ENCODE data around the gene MGAT5B.

MGAT5B gene

DNA sequence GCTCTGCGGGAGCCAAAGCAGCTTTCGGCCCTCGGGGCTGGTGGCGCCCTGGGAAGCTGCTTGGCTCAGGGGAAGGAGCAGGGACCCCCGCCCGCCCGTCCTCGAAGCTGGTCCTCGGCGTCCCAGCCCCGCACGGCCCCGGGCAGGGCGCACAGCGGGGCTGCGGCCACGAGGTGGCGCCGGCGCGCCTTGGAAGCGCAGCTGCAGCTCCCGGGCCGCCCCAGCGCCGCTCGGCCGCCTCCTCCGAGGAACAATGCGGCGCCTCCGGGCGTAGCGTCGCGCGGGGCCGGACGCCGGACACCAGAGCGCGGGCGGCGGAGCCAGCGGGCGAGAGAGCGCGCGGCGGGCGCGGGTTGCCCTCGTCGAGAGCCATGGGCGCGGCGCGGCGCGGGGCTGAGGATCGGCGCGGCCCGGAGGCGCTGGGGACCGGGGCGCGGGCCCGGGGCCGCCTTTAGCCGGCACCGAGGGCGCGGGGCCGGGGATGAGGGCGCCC is at the start of gene MGAT5B:
Gene MGAT5B, plus strand, starts transcription at position 229 of the 493 bp plus-strand sequence. CDS start 626 bp downstream, outside the sequence.
- H3K27me3 ChIP-seq (ENCODE audit: control insufficient read depth, insufficient read depth, low read length), result peaks cover 30% of the 10 kb centered on the region
- no peaks in the 10 kb centered on the region for H3K9me3 ChIP-seq (ENCODE audit: control insufficient read depth, insufficient read depth, low read length)
- peak within 1 kb of the TSS; percentile 15 for H3K27ac ChIP-seq (ENCODE audit: low read depth, low read length)
- no peak within 1 kb of the TSS for H3K9ac ChIP-seq (ENCODE audit: low read depth, low read length)
- H3K36me3 ChIP-seq (ENCODE audit: control insufficient read depth, insufficient read depth, low read length), result no peaks in the 10 kb centered on the region
- H3K4me3 ChIP-seq (ENCODE audit: low read depth, low read length), result peak within 1 kb of the TSS; percentile 66
- H3K4me1 ChIP-seq (ENCODE audit: control insufficient read depth, insufficient read depth, low read length), result peaks cover 7% of the 10 kb centered on the region

- Histone ChIP-seq H3K36me3 (ENCODE audit: control insufficient read depth, insufficient read depth, low read length) (no peaks in the 10 kb centered on the region), H3K9ac (ENCODE audit: low read depth, low read length) (no peak overlapping the region), H3K27me3 (ENCODE audit: control insufficient read depth, insufficient read depth, low read length) (no peaks in the 10 kb centered on the region), H3K9me3 (ENCODE audit: control insufficient read depth, insufficient read depth, low read length) (no peaks in the 10 kb centered on the region), H3K4me3 (ENCODE audit: low read depth, low read length) (no peak overlapping the region), H3K27ac (ENCODE audit: low read depth, low read length) (no peak overlapping the region), H3K4me1 (ENCODE audit: control insufficient read depth, insufficient read depth, low read length) (peaks cover 4% of the 10 kb centered on the region; the same call in 1 of the 2 replicates)
Measured at GRCh38 chr17:76820039-76820438, 48.2 kb upstream of the MGAT5B start.

DNA sequence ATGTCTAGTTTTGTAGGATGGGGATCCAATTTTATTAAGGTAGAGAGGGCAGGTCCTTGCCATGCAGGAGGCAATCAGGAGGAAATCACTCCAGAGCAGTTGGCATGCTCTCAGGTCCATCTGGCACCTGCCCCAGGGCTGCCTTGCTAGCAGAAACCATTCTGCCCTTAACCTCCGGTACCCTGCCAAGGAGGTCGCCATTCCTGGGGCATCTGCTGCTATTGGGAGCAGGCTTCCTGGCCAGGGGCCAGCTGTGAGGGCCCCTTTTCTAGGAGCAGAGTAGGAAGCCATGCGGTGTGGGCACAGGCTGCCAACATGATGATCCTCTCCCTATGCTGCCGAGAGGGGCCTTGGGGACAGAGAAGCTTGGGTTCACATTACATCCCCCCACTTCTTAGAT is 47.6 kb upstream of the MGAT5B start:
- Histone ChIP-seq H3K27me3 (ENCODE audit: control insufficient read depth, insufficient read depth, low read length) (no peaks in the 10 kb centered on the region), H3K4me3 (ENCODE audit: low read depth, low read length) (no peak overlapping the region), H3K36me3 (ENCODE audit: control insufficient read depth, insufficient read depth, low read length) (no peaks in the 10 kb centered on the region), H3K27ac (ENCODE audit: low read depth, low read length) (no peak overlapping the region), H3K4me1 (ENCODE audit: control insufficient read depth, insufficient read depth, low read length) (peaks cover 4% of the 10 kb centered on the region; the same call in 1 of the 2 replicates), H3K9ac (ENCODE audit: low read depth, low read length) (no peak overlapping the region), H3K9me3 (ENCODE audit: control insufficient read depth, insufficient read depth, low read length) (no peaks in the 10 kb centered on the region)

GRCh38 chr17:76822184-76822778 is 45.9 kb upstream of the MGAT5B start:
- H3K9me3 ChIP-seq (ENCODE audit: control insufficient read depth, insufficient read depth, low read length), result no peaks in the 10 kb centered on the region
- H3K4me3 ChIP-seq (ENCODE audit: low read depth, low read length), result no peak overlapping the region
- H3K27me3 ChIP-seq (ENCODE audit: control insufficient read depth, insufficient read depth, low read length), result no peaks in the 10 kb centered on the region
- H3K9ac ChIP-seq (ENCODE audit: low read depth, low read length), result no peak overlapping the region
- no peak overlapping the region for H3K27ac ChIP-seq (ENCODE audit: low read depth, low read length)
- no peaks in the 10 kb centered on the region for H3K36me3 ChIP-seq (ENCODE audit: control insufficient read depth, insufficient read depth, low read length)
- no peaks in the 10 kb centered on the region; the same call in 1 of the 2 replicates for H3K4me1 ChIP-seq (ENCODE audit: control insufficient read depth, insufficient read depth, low read length)

GRCh38 chr17:76824093-76824492 is 44.1 kb upstream of the MGAT5B start:
- Histone ChIP-seq H3K9me3 (ENCODE audit: control insufficient read depth, insufficient read depth, low read length) (no peaks in the 10 kb centered on the region), H3K4me1 (ENCODE audit: control insufficient read depth, insufficient read depth, low read length) (no peaks in the 10 kb centered on the region; the same call in 1 of the 2 replicates), H3K4me3 (ENCODE audit: low read depth, low read length) (no peak overlapping the region), H3K9ac (ENCODE audit: low read depth, low read length) (no peak overlapping the region), H3K27me3 (ENCODE audit: control insufficient read depth, insufficient read depth, low read length) (no peaks in the 10 kb centered on the region), H3K27ac (ENCODE audit: low read depth, low read length) (no peak overlapping the region), H3K36me3 (ENCODE audit: control insufficient read depth, insufficient read depth, low read length) (no peaks in the 10 kb centered on the region)

GRCh38 chr17:76826330-76827068 is 41.7 kb upstream of the MGAT5B start:
- H3K36me3 ChIP-seq (ENCODE audit: control insufficient read depth, insufficient read depth, low read length), result no peaks in the 10 kb centered on the region
- H3K4me1 ChIP-seq (ENCODE audit: control insufficient read depth, insufficient read depth, low read length), result no peaks in the 10 kb centered on the region
- H3K9ac ChIP-seq (ENCODE audit: low read depth, low read length), result no peak overlapping the region
- H3K27ac ChIP-seq (ENCODE audit: low read depth, low read length), result no peak overlapping the region
- no peak overlapping the region for H3K4me3 ChIP-seq (ENCODE audit: low read depth, low read length)
- H3K9me3 ChIP-seq (ENCODE audit: control insufficient read depth, insufficient read depth, low read length), result no peaks in the 10 kb centered on the region
- no peaks in the 10 kb centered on the region for H3K27me3 ChIP-seq (ENCODE audit: control insufficient read depth, insufficient read depth, low read length)

DNA sequence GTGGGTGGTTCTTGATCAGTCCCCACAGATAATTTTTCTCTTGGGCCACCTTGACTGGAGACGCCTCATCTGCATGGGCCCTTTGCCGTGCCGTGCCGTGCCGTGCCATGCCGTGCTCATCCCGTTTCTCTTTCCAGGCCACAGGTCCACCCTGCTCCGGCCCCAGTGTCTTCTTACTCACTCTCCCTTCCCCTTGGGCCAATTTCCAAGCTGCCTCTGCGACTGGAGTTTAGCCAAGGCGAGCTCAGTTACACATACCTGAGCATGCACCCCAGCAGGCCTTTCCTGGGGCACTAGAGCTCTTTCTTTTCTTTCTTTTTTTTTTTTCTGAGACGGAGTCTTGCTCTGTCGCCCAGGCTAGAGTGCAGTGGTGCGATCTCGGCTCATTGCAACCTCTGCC is 40.5 kb upstream of the MGAT5B start:
- Histone ChIP-seq H3K9ac (ENCODE audit: low read depth, low read length) (no peak overlapping the region), H3K9me3 (ENCODE audit: control insufficient read depth, insufficient read depth, low read length) (no peaks in the 10 kb centered on the region), H3K27ac (ENCODE audit: low read depth, low read length) (no peak overlapping the region), H3K4me1 (ENCODE audit: control insufficient read depth, insufficient read depth, low read length) (no peaks in the 10 kb centered on the region), H3K36me3 (ENCODE audit: control insufficient read depth, insufficient read depth, low read length) (no peaks in the 10 kb centered on the region), H3K4me3 (ENCODE audit: low read depth, low read length) (no peak overlapping the region), H3K27me3 (ENCODE audit: control insufficient read depth, insufficient read depth, low read length) (no peaks in the 10 kb centered on the region)

GRCh38 chr17:76830987-76831715 is 37.1 kb upstream of the MGAT5B start:
- no peak overlapping the region for H3K9ac ChIP-seq (ENCODE audit: low read depth, low read length)
- no peaks in the 10 kb centered on the region for H3K4me1 ChIP-seq (ENCODE audit: control insufficient read depth, insufficient read depth, low read length)
- no peak overlapping the region for H3K27ac ChIP-seq (ENCODE audit: low read depth, low read length)
- H3K4me3 ChIP-seq (ENCODE audit: low read depth, low read length), result no peak overlapping the region
- no peaks in the 10 kb centered on the region for H3K9me3 ChIP-seq (ENCODE audit: control insufficient read depth, insufficient read depth, low read length)
- no peaks in the 10 kb centered on the region for H3K36me3 ChIP-seq (ENCODE audit: control insufficient read depth, insufficient read depth, low read length)
- no peaks in the 10 kb centered on the region for H3K27me3 ChIP-seq (ENCODE audit: control insufficient read depth, insufficient read depth, low read length)

DNA sequence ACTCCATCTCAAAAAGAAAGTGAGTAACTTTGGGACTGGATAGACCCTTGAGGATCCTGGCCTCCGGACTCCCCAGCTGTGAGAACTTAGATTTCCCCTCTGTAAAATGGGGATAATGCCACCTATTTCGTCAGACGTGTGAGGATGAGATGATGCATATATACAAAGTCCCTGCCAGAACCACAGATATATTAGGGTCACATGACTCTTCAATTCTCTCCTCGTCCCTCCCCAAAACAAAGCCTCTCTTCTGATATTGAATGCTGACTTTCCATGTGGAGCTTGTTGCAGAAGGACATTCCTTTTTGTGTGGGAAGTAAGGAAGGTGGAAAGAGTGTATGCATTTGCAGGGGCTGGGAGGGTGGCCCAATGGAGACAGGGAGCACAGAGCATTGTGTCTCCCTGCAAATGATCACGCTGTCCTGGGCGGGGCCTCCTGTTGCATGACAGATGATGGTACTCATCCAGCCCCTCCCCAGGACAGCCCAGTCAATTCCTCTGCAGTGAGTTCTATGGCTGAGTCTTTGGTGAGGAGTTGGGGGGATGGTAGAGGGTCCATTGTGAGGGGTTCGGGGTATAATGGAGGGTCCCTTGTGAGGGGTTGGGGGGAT is 35.1 kb upstream of the MGAT5B start:
- H3K4me1 ChIP-seq (ENCODE audit: control insufficient read depth, insufficient read depth, low read length), result no peaks in the 10 kb centered on the region
- H3K27me3 ChIP-seq (ENCODE audit: control insufficient read depth, insufficient read depth, low read length), result no peaks in the 10 kb centered on the region
- no peak overlapping the region for H3K27ac ChIP-seq (ENCODE audit: low read depth, low read length)
- no peaks in the 10 kb centered on the region for H3K9me3 ChIP-seq (ENCODE audit: control insufficient read depth, insufficient read depth, low read length)
- H3K9ac ChIP-seq (ENCODE audit: low read depth, low read length), result no peak overlapping the region
- no peaks in the 10 kb centered on the region for H3K36me3 ChIP-seq (ENCODE audit: control insufficient read depth, insufficient read depth, low read length)
- H3K4me3 ChIP-seq (ENCODE audit: low read depth, low read length), result no peak overlapping the region

DNA sequence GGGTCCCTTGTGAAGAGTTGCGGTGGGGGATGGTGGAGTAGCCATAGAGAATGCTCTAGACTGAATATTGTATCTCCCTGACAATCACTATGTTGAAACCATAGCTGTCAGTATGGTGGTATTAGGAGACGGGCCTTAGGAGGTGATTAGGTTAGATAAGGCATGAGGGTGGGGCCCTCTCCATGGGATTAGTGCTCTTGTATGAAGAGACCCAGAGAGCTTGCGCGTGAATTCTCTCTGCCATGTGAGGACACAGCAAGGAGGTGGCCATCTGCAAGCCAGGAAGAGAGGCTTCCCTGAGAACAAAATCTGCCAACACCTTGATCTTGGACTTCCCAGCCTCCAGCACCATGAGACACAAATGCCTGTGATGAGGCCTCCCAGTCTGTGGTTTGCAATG is 34.5 kb upstream of the MGAT5B start:
- no peak overlapping the region for H3K27ac ChIP-seq (ENCODE audit: low read depth, low read length)

More for the DNA sequence above, 34.5 kb upstream of the MGAT5B start:
- no peaks in the 10 kb centered on the region for H3K27me3 ChIP-seq (ENCODE audit: control insufficient read depth, insufficient read depth, low read length)
- H3K9me3 ChIP-seq (ENCODE audit: control insufficient read depth, insufficient read depth, low read length), result no peaks in the 10 kb centered on the region
- no peaks in the 10 kb centered on the region for H3K36me3 ChIP-seq (ENCODE audit: control insufficient read depth, insufficient read depth, low read length)
- no peaks in the 10 kb centered on the region for H3K4me1 ChIP-seq (ENCODE audit: control insufficient read depth, insufficient read depth, low read length)
- H3K9ac ChIP-seq (ENCODE audit: low read depth, low read length), result no peak overlapping the region
- no peak overlapping the region for H3K4me3 ChIP-seq (ENCODE audit: low read depth, low read length)
